ENCODE results near the gene FHAD1. TPM values are rescaled to one million over a fixed set of nuclear protein-coding genes. Genes with fewer than 3 reads are reported as not detected.

The FHAD1 gene
- total RNA-seq, 2 experiments from 2014 or later: not detected

DNA sequence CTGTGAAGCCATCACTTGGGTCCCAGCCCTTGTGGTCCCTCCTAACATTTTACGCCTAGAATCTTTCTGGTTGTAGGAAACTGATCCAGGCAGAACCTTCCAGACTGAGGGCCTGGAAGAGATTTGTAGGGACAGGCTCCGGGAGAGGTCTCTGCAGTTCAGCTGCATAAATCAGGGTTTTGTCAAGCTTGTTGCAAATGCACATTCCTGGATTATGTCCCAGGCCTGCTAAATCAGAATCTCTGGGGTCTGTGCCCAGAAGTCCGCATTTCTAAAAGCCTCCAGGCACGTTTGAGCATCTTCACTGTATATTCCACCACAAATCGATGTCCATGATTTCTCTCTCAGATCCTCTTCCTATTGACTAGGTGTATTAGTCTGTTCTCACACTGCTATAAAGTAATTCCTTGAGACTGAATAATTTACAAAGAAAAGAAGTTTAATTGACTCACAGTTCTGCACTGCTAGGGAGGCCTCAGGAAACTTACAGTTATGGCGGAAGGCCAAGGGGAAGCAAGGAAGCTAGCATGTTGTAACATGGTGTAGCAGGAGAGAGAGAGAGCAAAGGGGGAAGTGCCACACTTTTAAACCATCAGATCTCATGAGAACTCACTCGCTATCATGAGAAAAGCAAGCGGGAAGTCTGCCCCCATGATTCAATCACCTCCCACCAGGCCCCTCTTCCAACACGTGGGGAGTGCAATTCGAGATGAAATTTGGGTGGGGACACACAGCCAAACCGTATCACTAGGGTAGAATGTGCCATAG is 1.2 kb upstream of the FHAD1 start:
- ChIA-PET CTCF (ENCODE audit: unreplicated experiment) (no interaction called here), POLR2A (no interaction called here)
- H3K9me3 ChIP-seq (ENCODE audit: low read length): no peaks in the 10 kb centered on the region
- H3K36me3 ChIP-seq (ENCODE audit: insufficient read depth, low read length): no peaks in the 10 kb centered on the region
- H2AFZ ChIP-seq (ENCODE audit: low read length): no peak overlapping the region
- intact Hi-C loops (cut with micrococcal nuclease; ENCODE audit: unreplicated experiment): no loop called here
- TF ChIP-seq, protein P1, sequence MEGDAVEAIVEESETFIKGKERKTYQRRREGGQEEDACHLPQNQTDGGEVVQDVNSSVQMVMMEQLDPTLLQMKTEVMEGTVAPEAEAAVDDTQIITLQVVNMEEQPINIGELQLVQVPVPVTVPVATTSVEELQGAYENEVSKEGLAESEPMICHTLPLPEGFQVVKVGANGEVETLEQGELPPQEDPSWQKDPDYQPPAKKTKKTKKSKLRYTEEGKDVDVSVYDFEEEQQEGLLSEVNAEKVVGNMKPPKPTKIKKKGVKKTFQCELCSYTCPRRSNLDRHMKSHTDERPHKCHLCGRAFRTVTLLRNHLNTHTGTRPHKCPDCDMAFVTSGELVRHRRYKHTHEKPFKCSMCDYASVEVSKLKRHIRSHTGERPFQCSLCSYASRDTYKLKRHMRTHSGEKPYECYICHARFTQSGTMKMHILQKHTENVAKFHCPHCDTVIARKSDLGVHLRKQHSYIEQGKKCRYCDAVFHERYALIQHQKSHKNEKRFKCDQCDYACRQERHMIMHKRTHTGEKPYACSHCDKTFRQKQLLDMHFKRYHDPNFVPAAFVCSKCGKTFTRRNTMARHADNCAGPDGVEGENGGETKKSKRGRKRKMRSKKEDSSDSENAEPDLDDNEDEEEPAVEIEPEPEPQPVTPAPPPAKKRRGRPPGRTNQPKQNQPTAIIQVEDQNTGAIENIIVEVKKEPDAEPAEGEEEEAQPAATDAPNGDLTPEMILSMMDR (conservative IDR thresholded peaks at IDR 0.05; ENCODE audit: low read length): no peak
- TF ChIP-seq EZH2phosphoT487 (IDR thresholded peaks at IDR 0.05; ENCODE audit: borderline replicate concordance, low read depth, low read length): no peak
- no peak overlapping the region for H3K4me3 ChIP-seq (ENCODE audit: low read depth, low read length, poor library complexity, severe bottlenecking)
- no peaks in the 10 kb centered on the region for H3K9me2 ChIP-seq (ENCODE audit: insufficient read depth, low read length)
- no peak overlapping the region for H3K4me2 ChIP-seq (ENCODE audit: low read length)
- H4K20me1 ChIP-seq (ENCODE audit: insufficient read depth, low read length): no peaks in the 10 kb centered on the region
- DNase-seq (ENCODE audit: low spot score): no peak
- no peaks in the 10 kb centered on the region for H3K79me2 ChIP-seq (ENCODE audit: insufficient read depth, low read depth, low read length)
- BruUV-seq (replicated peaks): no TSS peak
- no peak overlapping the region for H3K27ac ChIP-seq (ENCODE audit: low read depth, low read length, poor library complexity, severe bottlenecking)
- H3K4me1 ChIP-seq (ENCODE audit: insufficient read depth, low read length, poor library complexity, severe bottlenecking): no peaks in the 10 kb centered on the region

DNA sequence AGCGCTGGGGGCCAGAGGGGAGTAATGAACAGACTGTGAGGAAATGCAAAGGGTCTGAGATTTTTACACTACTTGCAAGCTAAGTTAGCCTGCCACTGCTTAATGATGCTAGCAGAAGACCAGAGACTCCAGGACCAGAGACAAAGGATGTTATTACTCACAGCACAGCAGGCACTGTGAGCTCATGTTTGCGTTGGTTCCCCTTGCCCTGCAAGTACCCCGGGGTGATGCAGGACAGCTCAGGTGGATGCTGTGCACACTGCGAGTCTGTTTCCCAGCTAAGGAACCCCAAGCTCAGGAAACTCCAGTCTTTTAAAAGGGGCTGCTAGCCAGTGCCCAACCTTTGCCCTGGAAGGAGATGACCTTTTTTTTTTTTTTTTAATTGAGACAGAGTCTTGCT is 1.2 kb downstream of the FHAD1 start:
- no TSS peak for BruUV-seq (replicated peaks)
- Histone ChIP-seq H3K79me2 (ENCODE audit: insufficient read depth, low read depth, low read length) (no peaks in the 10 kb centered on the region), H3K36me3 (ENCODE audit: insufficient read depth, low read length) (no peaks in the 10 kb centered on the region), H3K4me2 (ENCODE audit: low read length) (no peak overlapping the region), H3K9me2 (ENCODE audit: insufficient read depth, low read length) (no peaks in the 10 kb centered on the region), H4K20me1 (ENCODE audit: insufficient read depth, low read length) (no peaks in the 10 kb centered on the region), H3K27ac (ENCODE audit: low read depth, low read length, poor library complexity, severe bottlenecking) (no peak overlapping the region), H2AFZ (ENCODE audit: low read length) (no peak overlapping the region), H3K4me3 (ENCODE audit: low read depth, low read length, poor library complexity, severe bottlenecking) (no peak overlapping the region), H3K9me3 (ENCODE audit: low read length) (no peaks in the 10 kb centered on the region), H3K4me1 (ENCODE audit: insufficient read depth, low read length, poor library complexity, severe bottlenecking) (no peaks in the 10 kb centered on the region)
- TF ChIP-seq, protein P1 (conservative IDR thresholded peaks at IDR 0.05; ENCODE audit: low read length): no peak
- no peak for TF ChIP-seq EZH2phosphoT487 (IDR thresholded peaks at IDR 0.05; ENCODE audit: borderline replicate concordance, low read depth, low read length)
- DNase-seq (ENCODE audit: low spot score): no peak
- POLR2A ChIA-PET: no interaction called here
- CTCF ChIA-PET (ENCODE audit: unreplicated experiment): no interaction called here
- intact Hi-C loops (cut with micrococcal nuclease; ENCODE audit: unreplicated experiment): no loop called here

DNA sequence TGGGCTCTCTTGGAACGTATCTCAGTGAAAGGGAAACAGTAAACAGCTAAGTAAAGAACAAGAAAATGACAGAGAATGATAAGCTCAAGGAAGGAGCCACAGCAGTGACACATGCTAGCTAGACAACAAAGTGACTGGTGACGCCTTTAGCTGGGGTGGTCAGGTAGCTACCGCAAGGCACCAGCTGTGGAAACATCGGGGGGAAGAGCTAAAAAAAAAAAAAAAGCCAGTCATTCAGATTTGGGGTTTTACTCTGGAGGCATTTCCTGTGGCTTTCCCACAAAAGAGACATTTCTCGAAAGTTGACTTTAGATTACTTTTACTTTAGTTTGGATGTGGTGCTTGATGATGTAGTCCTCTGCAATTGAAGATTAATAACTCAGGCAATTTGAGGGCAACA is 2.1 kb downstream of the FHAD1 start:
- TF ChIP-seq, protein P1 (conservative IDR thresholded peaks at IDR 0.05; ENCODE audit: low read length): no peak
- no peak for TF ChIP-seq EZH2phosphoT487 (IDR thresholded peaks at IDR 0.05; ENCODE audit: borderline replicate concordance, low read depth, low read length)
- intact Hi-C loops (cut with micrococcal nuclease; ENCODE audit: unreplicated experiment): no loop called here
- Histone ChIP-seq H3K4me2 (ENCODE audit: low read length) (no peak overlapping the region), H3K4me3 (ENCODE audit: low read depth, low read length, poor library complexity, severe bottlenecking) (no peak overlapping the region), H3K27ac (ENCODE audit: low read depth, low read length, poor library complexity, severe bottlenecking) (no peak overlapping the region), H3K9me3 (ENCODE audit: low read length) (no peaks in the 10 kb centered on the region), H3K9me2 (ENCODE audit: insufficient read depth, low read length) (no peaks in the 10 kb centered on the region), H3K4me1 (ENCODE audit: insufficient read depth, low read length, poor library complexity, severe bottlenecking) (no peaks in the 10 kb centered on the region), H4K20me1 (ENCODE audit: insufficient read depth, low read length) (no peaks in the 10 kb centered on the region), H3K36me3 (ENCODE audit: insufficient read depth, low read length) (no peaks in the 10 kb centered on the region), H2AFZ (ENCODE audit: low read length) (no peak overlapping the region), H3K79me2 (ENCODE audit: insufficient read depth, low read depth, low read length) (no peaks in the 10 kb centered on the region)
- ChIA-PET POLR2A (interaction anchor here (0.6 to 0.7 kb wide), 2 partner anchors 794 to 1037 kb away, joined by 3 to 5 read pairs; no protein-coding TSS in a partner anchor), CTCF (ENCODE audit: unreplicated experiment) (no interaction called here)
- DNase-seq (ENCODE audit: low spot score): no peak
- BruUV-seq (replicated peaks): no TSS peak
